ENCODE data around the gene HFE. TPM values are rescaled to one million over a fixed set of nuclear protein-coding genes. Genes with fewer than 3 reads are reported as not detected.

HFE gene
- polyA plus RNA-seq, 2 of the 4 experiments (the other 2 are of a cell fraction) = 19.9 to 31.7 TPM

- Histone ChIP-seq H3K9me3 (no peaks in the 10 kb centered on the region), H3K4me3 (no peak overlapping the region), H3K4me2 (peak overlapping the region; percentile 81; the same call in 2 of the 3 replicates), H3K27ac (peak overlapping the region; percentile 86 to 91; a peak in 4 of 6 replicates), H3K4me1 (peaks cover 17% of the 10 kb centered on the region; the same call in 2 of the 3 replicates)
- FAIRE-seq = no peak
- ATAC-seq = no peak
- no peak for TF ChIP-seq MYC (IDR thresholded peaks at IDR 0.05; ENCODE audit: borderline replicate concordance, low read length)
- TF ChIP-seq RARB (CRISPR knock-in tag; IDR thresholded peaks at IDR 0.05) = no peak
- no peak for TF ChIP-seq EHMT2 (IDR thresholded peaks at IDR 0.05; ENCODE audit: low read depth)
- no peak for TF ChIP-seq POLR2A (IDR thresholded peaks at IDR 0.05; ENCODE audit: low read length)
- TF ChIP-seq HOXB13 (CRISPR knock-in tag; IDR thresholded peaks at IDR 0.05; ENCODE audit: low read depth) = no peak
- TF ChIP-seq EP300 (IDR thresholded peaks at IDR 0.05) = no peak
- no peak for TF ChIP-seq JUN (IDR thresholded peaks at IDR 0.05)
- TF ChIP-seq TFCP2L1 (CRISPR knock-in tag; IDR thresholded peaks at IDR 0.05) = no peak
- no peak for TF ChIP-seq PHF8 (IDR thresholded peaks at IDR 0.05; ENCODE audit: borderline replicate concordance, low read depth)
- TF ChIP-seq RNF2 (IDR thresholded peaks at IDR 0.05; ENCODE audit: borderline replicate concordance, low read depth) = no peak
- no peak for TF ChIP-seq HEYL (CRISPR knock-in tag; IDR thresholded peaks at IDR 0.05)
- TF ChIP-seq CEBPB (IDR thresholded peaks at IDR 0.05) = no peak
- no peak for TF ChIP-seq KDM5A (IDR thresholded peaks at IDR 0.05)
- no peak for TF ChIP-seq MAX (IDR thresholded peaks at IDR 0.05)
- no peak for TF ChIP-seq GATA3 (IDR thresholded peaks at IDR 0.05; ENCODE audit: borderline replicate concordance)
- ChIA-PET CTCF (interaction anchor here (6.7 to 20.7 kb wide), 2 partner anchors 10 to 21 kb away, joined by 56 to 580 read pairs; no protein-coding TSS in a partner anchor), POLR2A (no interaction called here)
- 76% methylated on average over 2 of the region's 2 CpGs for WGBS (ENCODE audit: missing lambda C conversion rate)
- no peak for DNase-seq (ENCODE audit: low read depth in 1 of 2, low spot score in 1 of 2)
Observed at GRCh38 chr6:26089272-26089671, 2.0 kb downstream of the HFE start.

- Histone ChIP-seq H3K4me1 (peaks cover 15% of the 10 kb centered on the region; the same call in 2 of the 3 replicates), H3K27ac (no peak overlapping the region), H3K4me3 (no peak overlapping the region), H3K4me2 (no peak overlapping the region), H3K9me3 (no peaks in the 10 kb centered on the region)
- DNase-seq (ENCODE audit: low read depth in 1 of 2, low spot score in 1 of 2) (no peak), FAIRE-seq (no peak), ATAC-seq (no peak)
- ChIA-PET POLR2A (interaction anchor here (1.1 kb wide), 1 partner anchor 11 kb away, joined by 7 read pairs; a partner anchor contains a TSS), CTCF (interaction anchor here (1.0 to 20.7 kb wide), 2 partner anchors 10 to 24 kb away, joined by 3 to 580 read pairs; no protein-coding TSS in a partner anchor)
- 95% methylated on average over 2 of the region's 4 CpGs for WGBS (ENCODE audit: missing lambda C conversion rate)
- TF ChIP-seq ELK1 (IDR thresholded peaks at IDR 0.05; ENCODE audit: low read depth, low read length) = no peak
- no peak for TF ChIP-seq ZC3H11A (IDR thresholded peaks at IDR 0.05)
- TF ChIP-seq BCL3 (IDR thresholded peaks at IDR 0.05) = no peak
- no peak for TF ChIP-seq HOXB13 (CRISPR knock-in tag; IDR thresholded peaks at IDR 0.05; ENCODE audit: low read depth)
- TF ChIP-seq HEYL (CRISPR knock-in tag; IDR thresholded peaks at IDR 0.05) = no peak
- no peak for TF ChIP-seq BHLHE40 (IDR thresholded peaks at IDR 0.05; ENCODE audit: low read depth, low read length)
- no peak for TF ChIP-seq RAD21 (conservative IDR thresholded peaks at IDR 0.05 in 1 of 2, IDR thresholded peaks at IDR 0.05 in 1 of 2)
- no peak for TF ChIP-seq RCOR1 (IDR thresholded peaks at IDR 0.05; ENCODE audit: low read depth, low read length)
- TF ChIP-seq MAX (IDR thresholded peaks at IDR 0.05) = no peak
- no peak for TF ChIP-seq ZNF302 (CRISPR knock-in tag; IDR thresholded peaks at IDR 0.05)
- no peak for TF ChIP-seq MYC (IDR thresholded peaks at IDR 0.05; ENCODE audit: borderline replicate concordance, low read length)
- TF ChIP-seq NPAS2 (CRISPR knock-in tag; IDR thresholded peaks at IDR 0.05; ENCODE audit: borderline replicate concordance) = no peak
- no peak for TF ChIP-seq EHF (CRISPR knock-in tag; IDR thresholded peaks at IDR 0.05)
- TF ChIP-seq TFCP2L1 (CRISPR knock-in tag; IDR thresholded peaks at IDR 0.05) = no peak
- no peak for TF ChIP-seq FOSL2 (IDR thresholded peaks at IDR 0.05)
- TF ChIP-seq FOSL2 (CRISPR knock-in tag; IDR thresholded peaks at IDR 0.05) = no peak
- no peak for TF ChIP-seq CHD4 (IDR thresholded peaks at IDR 0.05; ENCODE audit: borderline replicate concordance)
- no peak for TF ChIP-seq HDAC2 (IDR thresholded peaks at IDR 0.05)
- TF ChIP-seq REST (IDR thresholded peaks at IDR 0.05) = no peak
- TF ChIP-seq CTCF (IDR thresholded peaks at IDR 0.05) = no peak
Observed at GRCh38 chr6:26092443-26092842, 5.2 kb downstream of the HFE start.

Data from A549 (cell line).